HG03571 (cell line): ENCODE measurements around the gene ARL8B.

Experiments used
- ATAC-seq: cut with Tn5 transposase; IDR thresholded peaks from one replicate; pipeline ENCODE4 v1.9.1; 2021; ENCODE audit not compliant: unreplicated experiment

The ARL8B gene

GRCh38 chr3:5186089-5186857 is 64.2 kb downstream of the ARL8B start:
- ATAC-seq: no peak

- ATAC-seq: no peak
These were observed 64.7 kb downstream of the ARL8B start for GRCh38 chr3:5186858-5187155.

GRCh38 chr3:5187156-5187919 is 65.2 kb downstream of the ARL8B start, which contains the start of gene EDEM1:
Gene EDEM1 (plus strand): TSS chr3:5187707. CDS start chr3:5187806, 99 bp downstream.
- peak; percentile 84 for ATAC-seq

DNA sequence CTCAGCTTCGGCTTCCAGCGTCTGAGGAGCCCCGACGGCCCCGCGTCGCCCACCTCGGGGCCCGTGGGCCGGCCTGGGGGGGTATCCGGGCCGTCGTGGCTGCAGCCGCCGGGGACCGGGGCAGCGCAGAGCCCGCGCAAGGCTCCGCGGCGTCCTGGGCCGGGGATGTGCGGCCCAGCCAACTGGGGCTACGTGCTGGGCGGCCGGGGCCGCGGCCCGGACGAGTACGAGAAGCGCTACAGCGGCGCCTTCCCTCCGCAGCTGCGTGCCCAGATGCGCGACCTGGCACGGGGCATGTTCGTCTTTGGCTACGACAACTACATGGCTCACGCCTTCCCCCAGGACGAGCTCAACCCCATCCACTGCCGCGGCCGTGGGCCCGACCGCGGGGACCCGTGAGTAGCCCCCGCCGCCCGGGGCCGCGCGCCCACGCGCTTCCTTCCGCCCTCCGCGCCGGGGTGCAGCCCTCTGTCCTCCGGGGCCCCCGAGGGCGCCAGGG is 65.9 kb downstream of the ARL8B start:
- ATAC-seq: peak; percentile 5

GRCh38 chr3:5188419-5189221 is 66.5 kb downstream of the ARL8B start:
- ATAC-seq: no peak

DNA sequence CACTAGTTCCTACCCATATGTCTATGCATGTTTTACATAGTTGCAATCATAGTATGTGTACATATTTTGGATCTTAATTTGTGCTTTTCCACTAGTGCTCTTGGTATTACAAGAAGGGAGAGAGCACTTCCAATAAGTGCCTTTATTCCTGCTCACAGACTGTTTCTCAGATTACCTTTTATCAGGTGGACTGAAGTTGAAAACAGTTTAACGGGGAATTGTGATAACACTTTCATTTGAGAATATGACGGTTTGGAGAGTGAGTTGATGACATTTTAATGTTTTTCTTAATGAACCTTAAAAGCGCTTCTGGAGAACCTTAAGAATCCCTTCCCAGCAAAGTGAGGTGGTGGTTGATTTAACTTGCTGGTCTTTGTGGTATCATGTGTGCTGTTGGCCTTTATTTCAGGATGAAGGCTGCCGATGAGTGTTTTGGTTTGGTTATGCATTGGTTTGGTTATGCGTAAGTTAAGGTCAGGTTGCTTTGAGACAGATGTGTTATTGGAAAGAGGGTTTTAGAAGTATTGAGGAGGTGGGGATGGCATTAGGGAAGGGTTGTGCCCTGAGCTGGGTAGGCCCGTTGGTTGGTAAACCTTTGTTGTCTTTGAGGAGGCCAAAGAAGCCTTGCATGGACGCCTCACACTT is 68.2 kb downstream of the ARL8B start:
- no peak for ATAC-seq

DNA sequence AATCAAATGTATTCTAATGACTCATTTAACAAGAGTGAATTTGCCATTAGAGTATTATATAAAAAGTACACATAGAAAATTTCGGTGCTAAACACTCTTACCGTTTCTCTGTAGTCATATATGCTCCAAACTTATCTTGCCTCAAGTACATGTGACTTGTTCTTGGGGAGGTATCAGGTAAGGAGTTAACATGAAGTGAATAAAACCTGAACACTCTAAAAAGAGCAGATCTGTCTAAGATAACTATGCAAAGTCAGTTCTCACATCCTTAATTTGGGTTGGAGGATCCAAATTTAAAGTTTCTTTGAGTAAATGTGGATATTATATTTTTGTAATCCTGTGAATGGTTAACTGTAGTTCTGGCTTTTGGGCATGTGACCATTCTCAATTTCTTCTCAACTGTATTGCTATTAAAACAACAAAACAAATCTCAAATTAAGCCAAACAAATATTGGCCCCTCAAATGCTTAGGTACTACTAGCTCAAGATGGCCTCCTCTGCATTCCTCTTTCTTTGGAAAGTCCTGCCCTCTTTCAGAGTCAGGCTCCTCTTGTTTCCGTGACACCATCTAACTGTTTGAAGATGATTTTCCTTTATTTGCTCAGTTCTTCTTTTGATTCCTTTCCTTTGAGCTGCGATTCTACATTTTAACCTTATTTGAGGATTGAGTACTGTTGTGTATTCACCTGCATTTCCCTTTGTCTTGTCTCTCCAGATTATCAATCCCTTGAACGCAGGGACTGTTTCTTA is 69.6 kb downstream of the ARL8B start:
- ATAC-seq: no peak

GRCh38 chr3:5192571-5193365 is 70.7 kb downstream of the ARL8B start:
- no peak for ATAC-seq

DNA sequence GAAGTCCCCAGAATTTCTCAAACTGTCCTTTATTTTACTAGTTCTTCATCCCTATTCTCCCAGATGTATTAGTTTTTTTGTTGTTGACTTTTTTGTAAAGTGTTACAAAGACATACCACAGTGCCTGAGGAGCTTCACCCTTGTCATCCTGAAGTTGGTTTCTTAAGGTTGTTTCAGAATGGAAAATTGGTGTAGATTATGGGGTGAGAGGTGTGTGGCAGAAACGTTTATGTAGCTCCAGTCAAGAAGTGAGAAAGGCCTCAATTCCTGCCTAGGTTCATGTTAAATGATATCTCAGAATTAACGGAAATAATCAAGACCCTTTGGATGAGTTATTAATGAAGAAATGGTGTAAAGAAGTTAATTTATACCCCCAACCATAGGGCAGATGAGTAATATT is 72.2 kb downstream of the ARL8B start:
- no peak for ATAC-seq

- peak; percentile 32 for ATAC-seq
These were observed 72.9 kb downstream of the ARL8B start for GRCh38 chr3:5194801-5195509.

DNA sequence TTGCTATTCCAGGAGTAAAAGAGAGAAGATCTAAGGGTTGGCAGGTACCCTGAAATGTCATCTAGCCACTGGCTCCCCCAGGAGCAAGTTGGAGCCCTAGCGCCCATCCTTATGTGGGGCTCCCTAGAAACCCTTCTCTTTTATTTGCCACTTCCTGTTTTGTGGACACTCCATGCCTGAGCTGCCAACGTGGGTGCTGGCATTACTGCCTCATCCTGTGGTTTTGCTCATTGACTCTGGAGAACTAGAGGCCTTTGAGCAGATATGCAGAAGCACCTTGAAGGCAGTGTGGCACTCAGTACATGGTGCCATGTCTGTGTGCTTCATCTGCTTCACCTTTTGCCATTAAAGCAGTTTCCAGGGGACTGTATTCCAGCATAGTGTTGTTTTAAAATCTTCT is 73.5 kb downstream of the ARL8B start:
- no peak for ATAC-seq

- ATAC-seq: no peak
These were observed 74.9 kb downstream of the ARL8B start for GRCh38 chr3:5197022-5197421.

DNA sequence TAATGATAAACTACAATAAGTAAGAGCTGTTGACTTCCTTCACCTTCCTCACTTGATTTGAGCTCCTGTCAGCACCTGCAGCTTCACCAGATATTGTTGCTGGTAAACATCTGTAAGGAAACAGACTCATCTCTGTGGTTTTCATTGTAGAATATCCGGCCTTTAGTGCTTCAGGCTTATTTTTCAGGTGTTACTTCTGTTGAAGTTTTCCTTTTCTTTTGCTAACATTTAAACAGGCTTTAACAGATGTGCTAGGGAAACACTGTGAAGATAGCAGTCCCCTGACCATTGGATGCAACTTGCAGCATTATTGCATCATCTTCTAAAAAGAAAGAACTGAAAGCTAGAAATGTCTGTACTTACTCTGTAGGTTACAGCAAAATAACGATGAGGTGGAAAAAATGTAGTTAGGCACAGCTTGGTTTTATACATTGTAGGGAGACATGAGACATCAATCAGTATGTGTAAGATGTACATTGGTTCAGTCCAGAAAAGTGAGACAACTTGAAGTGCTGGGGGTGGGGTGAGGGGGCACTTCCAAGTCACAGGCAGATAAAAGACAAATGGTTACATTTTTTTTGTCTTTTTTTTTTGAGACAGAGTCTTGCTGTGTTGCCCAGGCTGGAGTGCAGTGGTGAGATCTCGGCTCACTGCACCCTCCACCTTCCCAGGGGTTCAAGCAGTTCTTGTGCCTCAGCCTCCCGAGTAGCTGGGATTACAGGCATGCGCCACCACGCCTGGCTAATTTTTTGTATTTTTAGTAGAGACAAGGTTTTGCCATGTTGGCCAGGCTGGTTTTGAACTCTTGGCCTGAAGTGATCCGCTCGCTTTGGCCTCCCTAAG is 75.6 kb downstream of the ARL8B start:
- peak; percentile 51 for ATAC-seq

- no peak for ATAC-seq
These were observed 76.2 kb downstream of the ARL8B start for GRCh38 chr3:5198313-5198677.

- peak; percentile 46 for ATAC-seq
These were observed 77.1 kb downstream of the ARL8B start for GRCh38 chr3:5198986-5199731.

GRCh38 chr3:5201536-5201935 is 79.4 kb downstream of the ARL8B start:
- ATAC-seq: no peak

DNA sequence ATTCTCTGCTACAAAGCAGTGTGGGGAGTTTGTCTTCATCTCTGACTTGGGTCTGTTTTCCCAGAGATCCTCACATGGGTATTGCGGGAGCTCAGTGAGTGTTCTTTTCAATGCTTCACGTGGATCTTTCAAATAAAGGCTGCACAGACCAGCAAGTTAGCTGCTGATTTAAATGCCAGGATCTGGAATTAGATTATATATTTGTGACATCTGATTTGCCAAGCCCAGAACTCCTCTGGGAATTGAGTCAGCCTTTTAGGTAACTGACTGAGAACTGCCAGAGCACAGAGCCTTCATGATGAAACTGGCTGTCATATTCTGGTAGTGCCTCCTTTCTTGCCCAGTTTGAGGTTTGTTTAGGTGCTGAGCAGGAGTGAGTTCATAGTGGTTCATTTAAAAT is 80.1 kb downstream of the ARL8B start:
- no peak for ATAC-seq
